A549 (cell line): ENCODE data around the gene SRRM4. TPM values are rescaled to one million over a fixed set of nuclear protein-coding genes. Genes with fewer than 3 reads are reported as not detected.

Source experiments
- ATAC-seq, 2 experiments: fragments of 200-7000 bp in 1 of 2; fragments of >200 bp in 1 of 2; cut with Nextera tagmentation in 1 of 2; cut with Tn5 transposase in 1 of 2; 3 replicates each; pipeline versions ENCODE4 v1.8.0 to v1.9.1; 2018 to 2020; ENCODE audit warnings: mild to moderate bottlenecking in 1 of 2, moderate library complexity in 1 of 2
- CTCF ChIA-PET: fragments of 300-600 bp; sonication (Branson Sonifier 250); formaldehyde crosslinking; extraction: SDS; loops from one replicate; lab custom pipeline; 2021; ENCODE audit warnings: antibody characterized with exemption, inconsistent platforms; lab: Yijun Ruan, JAX
- POLR2A ChIA-PET: fragments of 350-600 bp; formaldehyde crosslinking; extraction: SDS; loops from one replicate; lab custom pipeline; 2021; ENCODE audit warnings: antibody characterized with exemption, inconsistent platforms; lab: Yijun Ruan, JAX
- DNase-seq, 2 experiments: peaks; one replicate each; pipeline versions ENCODE4 v3.0.0 to v3.0.0-alpha.2; 2011 to 2016; ENCODE audit warnings: low read depth in 1 of 2, low spot score in 1 of 2
- FAIRE-seq: peaks from 2 replicates; lab custom pipeline; 2011; peaks lifted over from hg19 to GRCh38; lab: Jason Lieb, UNC
- H3K27ac ChIP-seq, 2 experiments: fragments of >200 bp; sonication (Bioruptor Twin); formaldehyde crosslinking; 3 replicates each; pipeline ENCODE4 v1.5.1; 2016 to 2017
- H3K4me1 ChIP-seq: fragments of >200 bp; sonication (Bioruptor Twin); formaldehyde crosslinking; 3 replicates; pipeline ENCODE4 v1.6.1; 2016
- H3K4me2 ChIP-seq: fragments of >200 bp; sonication (Bioruptor Twin); formaldehyde crosslinking; 3 replicates; pipeline ENCODE4 v1.6.1; 2016
- H3K4me3 ChIP-seq: fragments of >200 bp; sonication (Bioruptor Twin); formaldehyde crosslinking; 3 replicates; pipeline ENCODE4 v1.5.1; 2016
- H3K9me3 ChIP-seq: fragments of >200 bp; sonication (Bioruptor Twin); formaldehyde crosslinking; 3 replicates; pipeline ENCODE4 v1.6.1; 2016
- CBX8 ChIP-seq: fragments of 200-600 bp; sonication (generic); IDR thresholded peaks from 2 replicates; pipeline ENCODE4 v1.6.1; 2016
- CEBPB ChIP-seq, 2 experiments: fragments of >200 bp in 1 of 2; sonication (Bioruptor Twin) in 1 of 2; formaldehyde crosslinking in 1 of 2; IDR thresholded peaks; 2 replicates each; pipeline ENCODE4 v1.6.1; 2012 to 2016
- EHF ChIP-seq: fragments of 250-450 bp; sonication (Bioruptor Pico); IDR thresholded peaks from 2 replicates; pipeline ENCODE4 v1.5.0; 2020; ENCODE audit warnings: mild to moderate bottlenecking
- EP300 ChIP-seq, 2 experiments: fragments of >200 bp; sonication (Bioruptor Twin); formaldehyde crosslinking; IDR thresholded peaks; 2 replicates in 1 of 2; 3 replicates in 1 of 2; pipeline ENCODE4 v1.6.1; 2016 to 2017
- GATA3 ChIP-seq: IDR thresholded peaks from 2 replicates; pipeline ENCODE4 v1.6.1; 2012; ENCODE audit warnings: borderline replicate concordance
- HEYL ChIP-seq: fragments of 250-450 bp; sonication (Bioruptor Pico); IDR thresholded peaks from 2 replicates; pipeline ENCODE4 v1.8.0; 2021; ENCODE audit warnings: mild to moderate bottlenecking, moderate library complexity
- HOXA7 ChIP-seq: fragments of 250-450 bp; sonication (Bioruptor Pico); IDR thresholded peaks from 2 replicates; pipeline ENCODE4 v1.5.0; 2020; ENCODE audit warnings: mild to moderate bottlenecking, moderate library complexity
- JUNB ChIP-seq: fragments of >200 bp; sonication (Bioruptor Twin); formaldehyde crosslinking; IDR thresholded peaks from 2 replicates; pipeline ENCODE4 v1.6.1; 2016
- MAZ ChIP-seq: fragments of 150-350 bp; IDR thresholded peaks from 2 replicates; pipeline ENCODE4 v1.6.1; 2014; ENCODE audit warnings: antibody characterized with exemption, low read depth, low read length, borderline replicate concordance
- NFE2L2 ChIP-seq: fragments of 150-350 bp; conservative IDR thresholded peaks from 2 replicates; pipeline ENCODE4 v1.6.1; 2014; ENCODE audit warnings: low read length
- NR3C1 ChIP-seq: fragments of >200 bp; sonication (Bioruptor Twin); formaldehyde crosslinking; IDR thresholded peaks from 3 replicates; pipeline ENCODE4 v1.6.1; 2017
- POLR2A ChIP-seq: IDR thresholded peaks from 2 replicates; pipeline ENCODE4 v1.6.1; 2012; ENCODE audit warnings: mild to moderate bottlenecking, low read length
- POLR2AphosphoS2 ChIP-seq: conservative IDR thresholded peaks from 2 replicates; pipeline ENCODE4 v1.6.1; 2012; ENCODE audit warnings: low read length, improper control_type of control experiment, inconsistent platforms
- RARB ChIP-seq: fragments of 250-450 bp; sonication (Bioruptor Pico); IDR thresholded peaks from 2 replicates; pipeline ENCODE4 v1.8.0; 2021; ENCODE audit warnings: mild to moderate bottlenecking, moderate library complexity
- RCOR1 ChIP-seq: fragments of 150-350 bp; IDR thresholded peaks from 2 replicates; pipeline ENCODE4 v1.6.1; 2014; ENCODE audit warnings: antibody characterized with exemption, low read length, low read depth
- RFX5 ChIP-seq: fragments of 450-650 bp; IDR thresholded peaks from 2 replicates; pipeline ENCODE4 v1.7.1; 2014; ENCODE audit warnings: antibody characterized with exemption, mild to moderate bottlenecking, moderate library complexity
- SMC3 ChIP-seq: fragments of >200 bp; sonication (Bioruptor Twin); formaldehyde crosslinking; IDR thresholded peaks from 3 replicates; pipeline ENCODE4 v1.6.1; 2018; ENCODE audit warnings: inconsistent platforms
- ZSCAN20 ChIP-seq: fragments of 250-450 bp; sonication (Bioruptor Pico); IDR thresholded peaks from 2 replicates; pipeline ENCODE4 v1.8.0; 2022; ENCODE audit warnings: mild to moderate bottlenecking, moderate library complexity
- WGBS: methylation state at CpG from one replicate; pipeline ENCODE4 v1.1.6; 2017; ENCODE audit errors: missing lambda C conversion rate; 5-methylcytosine and 5-hydroxymethylcytosine counted together
- polyA plus RNA-seq, 4 experiments: library from polyadenylated mRNA; depleted of rRNA in 3 of 4; stranded (reverse); fragments of >200 nt; fragmentation: RNase III in 1 of 4; extraction: RNeasy Plus Mini Kit Qiagen cat#74134 plus additional on column Dnase treatment in 1 of 4; gene quantifications; 2 replicates in 3 of 4; 3 replicates in 1 of 4; pipeline ENCODE4 v1.2.3, GENCODE V29; 2011 to 2017
- TF ChIP-seq, protein P1 (sequence below): IDR thresholded peaks from 2 replicates; pipeline ENCODE4 v1.6.1; 2012
- TF ChIP-seq, protein P2 (sequence below): fragments of 250-450 bp; sonication (Bioruptor Pico); IDR thresholded peaks from 2 replicates; pipeline ENCODE4 v1.5.0; 2021; ENCODE audit warnings: mild to moderate bottlenecking, moderate library complexity, borderline replicate concordance
- TF ChIP-seq, protein P3 (sequence below): fragments of >200 bp; sonication (Bioruptor Twin); formaldehyde crosslinking; IDR thresholded peaks from 3 replicates; pipeline ENCODE4 v1.5.1; 2016
- TF ChIP-seq, protein P4 (sequence below): fragments of >200 bp; sonication (Bioruptor Twin); formaldehyde crosslinking; IDR thresholded peaks from 2 replicates; pipeline ENCODE4 v1.6.1; 2016
- TF ChIP-seq, protein P5 (sequence below): fragments of 150-350 bp; IDR thresholded peaks from 2 replicates; pipeline ENCODE4 v1.6.1; 2014; ENCODE audit warnings: low read depth, mild to moderate bottlenecking, low read length
- TF ChIP-seq, protein P6 (sequence below): fragments of 250-450 bp; sonication (Bioruptor Pico); IDR thresholded peaks from 2 replicates; pipeline ENCODE4 v1.5.0; 2020; ENCODE audit warnings: low read depth, mild to moderate bottlenecking, moderate library complexity
- TF ChIP-seq, protein P7 (sequence below): fragments of 450-650 bp; IDR thresholded peaks from 2 replicates; pipeline ENCODE4 v1.6.1; 2014; ENCODE audit warnings: antibody characterized with exemption

The SRRM4 gene
- polyA plus RNA-seq, 2 of the 4 experiments (the other 2 are of a cell fraction) = not detected

DNA sequence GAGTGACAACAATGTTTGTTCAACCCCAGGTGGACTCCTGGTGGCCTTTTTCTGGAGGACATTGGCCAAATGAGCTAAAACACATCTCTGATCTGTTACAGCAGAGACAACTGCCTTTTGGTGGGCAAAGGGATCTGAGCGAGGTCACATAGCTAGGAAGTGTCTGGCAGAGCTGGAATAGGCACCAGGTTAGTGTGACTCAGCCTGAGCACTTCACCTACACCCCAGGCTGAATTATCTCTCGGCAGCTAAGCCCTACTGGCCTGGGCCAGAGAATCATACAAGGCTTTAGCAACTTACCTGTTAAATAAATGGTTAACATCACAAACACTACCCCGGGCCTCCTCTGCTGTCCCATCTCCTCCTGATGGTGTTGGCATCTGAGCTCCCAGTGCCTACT is 147.2 kb downstream of the SRRM4 start:
- ChIA-PET CTCF (interaction anchor here (0.8 to 1.3 kb wide), 2 partner anchors 171 to 285 kb away, joined by 3 read pairs; no protein-coding TSS in a partner anchor), POLR2A (no interaction called here)
- WGBS = 0% methylated on average over 3 of the region's 3 CpGs
- Histone ChIP-seq H3K4me3 (no peak overlapping the region), H3K27ac (no peak overlapping the region), H3K9me3 (no peaks in the 10 kb centered on the region), H3K4me2 (no peak overlapping the region), H3K4me1 (no peaks in the 10 kb centered on the region)
- FAIRE-seq = no peak
- DNase-seq = no peak
- TF ChIP-seq HOXA7 (CRISPR knock-in tag) (no peak), MAZ (no peak), POLR2A (no peak), CEBPB (IDR thresholded peaks at IDR 0.05) (no peak), JUNB (no peak), HEYL (CRISPR knock-in tag) (no peak), RCOR1 (no peak), NR3C1 (no peak), ZSCAN20 (no peak), POLR2AphosphoS2 (no peak), RARB (CRISPR knock-in tag) (no peak)
- TF ChIP-seq, protein P1, sequence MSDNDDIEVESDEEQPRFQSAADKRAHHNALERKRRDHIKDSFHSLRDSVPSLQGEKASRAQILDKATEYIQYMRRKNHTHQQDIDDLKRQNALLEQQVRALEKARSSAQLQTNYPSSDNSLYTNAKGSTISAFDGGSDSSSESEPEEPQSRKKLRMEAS = no peak
- TF ChIP-seq, protein P2, sequence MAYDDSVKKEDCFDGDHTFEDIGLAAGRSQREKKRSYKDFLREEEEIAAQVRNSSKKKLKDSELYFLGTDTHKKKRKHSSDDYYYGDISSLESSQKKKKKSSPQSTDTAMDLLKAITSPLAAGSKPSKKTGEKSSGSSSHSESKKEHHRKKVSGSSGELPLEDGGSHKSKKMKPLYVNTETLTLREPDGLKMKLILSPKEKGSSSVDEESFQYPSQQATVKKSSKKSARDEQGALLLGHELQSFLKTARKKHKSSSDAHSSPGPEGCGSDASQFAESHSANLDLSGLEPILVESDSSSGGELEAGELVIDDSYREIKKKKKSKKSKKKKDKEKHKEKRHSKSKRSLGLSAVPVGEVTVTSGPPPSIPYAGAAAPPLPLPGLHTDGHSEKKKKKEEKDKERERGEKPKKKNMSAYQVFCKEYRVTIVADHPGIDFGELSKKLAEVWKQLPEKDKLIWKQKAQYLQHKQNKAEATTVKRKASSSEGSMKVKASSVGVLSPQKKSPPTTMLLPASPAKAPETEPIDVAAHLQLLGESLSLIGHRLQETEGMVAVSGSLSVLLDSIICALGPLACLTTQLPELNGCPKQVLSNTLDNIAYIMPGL (CRISPR knock-in tag) = no peak
- no peak for ATAC-seq

DNA sequence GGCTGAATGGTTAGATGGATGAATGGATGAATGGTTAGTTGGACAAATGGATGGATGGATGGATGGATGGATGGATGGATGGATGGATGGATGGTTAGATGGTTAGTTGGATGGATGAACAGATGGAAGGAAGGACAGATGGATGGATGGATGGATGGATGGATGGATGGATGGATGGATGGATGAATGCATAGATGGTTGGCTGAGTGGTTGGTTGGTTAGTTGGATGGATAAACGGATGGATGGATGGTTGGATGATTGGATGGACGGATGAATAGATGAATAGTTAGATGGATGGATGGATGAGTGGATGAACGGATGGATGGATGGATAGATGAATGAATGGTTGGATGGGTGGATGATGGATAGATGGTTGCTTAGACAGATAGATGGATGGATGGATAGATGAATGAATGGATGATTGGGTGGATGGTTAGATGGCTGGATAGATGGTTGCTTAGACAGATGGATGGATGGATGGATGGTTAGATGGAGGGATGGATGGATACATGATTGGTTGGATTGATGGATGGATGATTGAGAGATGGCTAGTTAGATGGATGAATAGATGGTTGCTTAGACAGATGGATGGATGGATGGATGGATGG is 148.6 kb downstream of the SRRM4 start:
- TF ChIP-seq CBX8 = no peak
- TF ChIP-seq, protein P3, sequence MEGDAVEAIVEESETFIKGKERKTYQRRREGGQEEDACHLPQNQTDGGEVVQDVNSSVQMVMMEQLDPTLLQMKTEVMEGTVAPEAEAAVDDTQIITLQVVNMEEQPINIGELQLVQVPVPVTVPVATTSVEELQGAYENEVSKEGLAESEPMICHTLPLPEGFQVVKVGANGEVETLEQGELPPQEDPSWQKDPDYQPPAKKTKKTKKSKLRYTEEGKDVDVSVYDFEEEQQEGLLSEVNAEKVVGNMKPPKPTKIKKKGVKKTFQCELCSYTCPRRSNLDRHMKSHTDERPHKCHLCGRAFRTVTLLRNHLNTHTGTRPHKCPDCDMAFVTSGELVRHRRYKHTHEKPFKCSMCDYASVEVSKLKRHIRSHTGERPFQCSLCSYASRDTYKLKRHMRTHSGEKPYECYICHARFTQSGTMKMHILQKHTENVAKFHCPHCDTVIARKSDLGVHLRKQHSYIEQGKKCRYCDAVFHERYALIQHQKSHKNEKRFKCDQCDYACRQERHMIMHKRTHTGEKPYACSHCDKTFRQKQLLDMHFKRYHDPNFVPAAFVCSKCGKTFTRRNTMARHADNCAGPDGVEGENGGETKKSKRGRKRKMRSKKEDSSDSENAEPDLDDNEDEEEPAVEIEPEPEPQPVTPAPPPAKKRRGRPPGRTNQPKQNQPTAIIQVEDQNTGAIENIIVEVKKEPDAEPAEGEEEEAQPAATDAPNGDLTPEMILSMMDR = no peak
- TF ChIP-seq SMC3 = no peak
- TF ChIP-seq, protein P4, sequence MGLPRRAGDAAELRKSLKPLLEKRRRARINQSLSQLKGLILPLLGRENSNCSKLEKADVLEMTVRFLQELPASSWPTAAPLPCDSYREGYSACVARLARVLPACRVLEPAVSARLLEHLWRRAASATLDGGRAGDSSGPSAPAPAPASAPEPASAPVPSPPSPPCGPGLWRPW = no peak
- no peak for TF ChIP-seq EHF (CRISPR knock-in tag)
- no peak for TF ChIP-seq CEBPB (IDR thresholded peaks at IDR 0.05)
- TF ChIP-seq NFE2L2 = no peak
- TF ChIP-seq RFX5 = no peak
- no peak for TF ChIP-seq EP300 (IDR thresholded peaks at IDR 0.05)
- TF ChIP-seq GATA3 = no peak
- TF ChIP-seq, protein P5, sequence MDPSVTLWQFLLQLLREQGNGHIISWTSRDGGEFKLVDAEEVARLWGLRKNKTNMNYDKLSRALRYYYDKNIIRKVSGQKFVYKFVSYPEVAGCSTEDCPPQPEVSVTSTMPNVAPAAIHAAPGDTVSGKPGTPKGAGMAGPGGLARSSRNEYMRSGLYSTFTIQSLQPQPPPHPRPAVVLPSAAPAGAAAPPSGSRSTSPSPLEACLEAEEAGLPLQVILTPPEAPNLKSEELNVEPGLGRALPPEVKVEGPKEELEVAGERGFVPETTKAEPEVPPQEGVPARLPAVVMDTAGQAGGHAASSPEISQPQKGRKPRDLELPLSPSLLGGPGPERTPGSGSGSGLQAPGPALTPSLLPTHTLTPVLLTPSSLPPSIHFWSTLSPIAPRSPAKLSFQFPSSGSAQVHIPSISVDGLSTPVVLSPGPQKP = no peak
- TF ChIP-seq, protein P6, sequence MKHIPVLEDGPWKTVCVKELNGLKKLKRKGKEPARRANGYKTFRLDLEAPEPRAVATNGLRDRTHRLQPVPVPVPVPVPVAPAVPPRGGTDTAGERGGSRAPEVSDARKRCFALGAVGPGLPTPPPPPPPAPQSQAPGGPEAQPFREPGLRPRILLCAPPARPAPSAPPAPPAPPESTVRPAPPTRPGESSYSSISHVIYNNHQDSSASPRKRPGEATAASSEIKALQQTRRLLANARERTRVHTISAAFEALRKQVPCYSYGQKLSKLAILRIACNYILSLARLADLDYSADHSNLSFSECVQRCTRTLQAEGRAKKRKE = no peak
- TF ChIP-seq, protein P7, sequence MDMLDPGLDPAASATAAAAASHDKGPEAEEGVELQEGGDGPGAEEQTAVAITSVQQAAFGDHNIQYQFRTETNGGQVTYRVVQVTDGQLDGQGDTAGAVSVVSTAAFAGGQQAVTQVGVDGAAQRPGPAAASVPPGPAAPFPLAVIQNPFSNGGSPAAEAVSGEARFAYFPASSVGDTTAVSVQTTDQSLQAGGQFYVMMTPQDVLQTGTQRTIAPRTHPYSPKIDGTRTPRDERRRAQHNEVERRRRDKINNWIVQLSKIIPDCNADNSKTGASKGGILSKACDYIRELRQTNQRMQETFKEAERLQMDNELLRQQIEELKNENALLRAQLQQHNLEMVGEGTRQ = no peak
- TF ChIP-seq, all 56 proteins: peak for 0
- no peaks in the 10 kb centered on the region for H3K4me1 ChIP-seq
- H3K4me3 ChIP-seq = no peak overlapping the region
- ATAC-seq = no peak
- POLR2A ChIA-PET = no interaction called here
- WGBS = 4% methylated on average over 3 of the region's 3 CpGs
- H3K9me3 ChIP-seq = no peaks in the 10 kb centered on the region
- no peak for DNase-seq
- CTCF ChIA-PET = interaction anchor here (1.3 kb wide), 1 partner anchor 170 kb away, joined by 3 read pairs; no protein-coding TSS in a partner anchor
- no peak overlapping the region for H3K27ac ChIP-seq
- no peak overlapping the region for H3K4me2 ChIP-seq
- no peak for FAIRE-seq
